HG03469 (cell line): Measurements from ENCODE around the gene NDUFAF2.
"Not testable (repeated sequence)": the region's sequence is repeated elsewhere in the genome, so short reads cannot be mapped to it uniquely, and the experiment has no call there.

ENCODE experiments used
- ATAC-seq: cut with Tn5 transposase; IDR thresholded peaks from one replicate; pipeline ENCODE4 v1.9.1; 2021; ENCODE audit warnings: mild to moderate bottlenecking, moderate library complexity, moderate number of reproducible peaks; ENCODE audit not compliant: unreplicated experiment

NDUFAF2 gene

GRCh38 chr5:61168951-61169350, 223.9 kb downstream of the NDUFAF2 start:
- no peak for ATAC-seq

GRCh38 chr5:61171479-61171878, 226.5 kb downstream of the NDUFAF2 start:
- ATAC-seq = no peak

- no peak for ATAC-seq
These were observed 231.6 kb downstream of the NDUFAF2 start for GRCh38 chr5:61176631-61177030.

GRCh38 chr5:61177070-61177469, 232.1 kb downstream of the NDUFAF2 start:
- ATAC-seq = no peak

- peak; percentile 80 for ATAC-seq
These were observed 232.7 kb downstream of the NDUFAF2 start for GRCh38 chr5:61177716-61178115.

GRCh38 chr5:61178702-61179101, 233.7 kb downstream of the NDUFAF2 start:
- ATAC-seq = no peak

- ATAC-seq = no peak
These were observed 235.9 kb downstream of the NDUFAF2 start for GRCh38 chr5:61180886-61181285.

GRCh38 chr5:61182449-61182848, 237.4 kb downstream of the NDUFAF2 start:
- ATAC-seq = no peak

- no peak for ATAC-seq
These were observed 238.5 kb downstream of the NDUFAF2 start for GRCh38 chr5:61183538-61183937.

- ATAC-seq = no peak
These were observed 239.7 kb downstream of the NDUFAF2 start for GRCh38 chr5:61184708-61185107.

- no peak for ATAC-seq
These were observed 241.6 kb downstream of the NDUFAF2 start for GRCh38 chr5:61186634-61187033.

- not testable (repeated sequence) for ATAC-seq
These were observed 242.3 kb downstream of the NDUFAF2 start for GRCh38 chr5:61187352-61187751.

- ATAC-seq = not testable (repeated sequence)
These were observed 242.8 kb downstream of the NDUFAF2 start for GRCh38 chr5:61187826-61188225.

GRCh38 chr5:61198606-61199005, 253.6 kb downstream of the NDUFAF2 start:
- no peak for ATAC-seq

GRCh38 chr5:61200582-61201155, 255.7 kb downstream of the NDUFAF2 start:
- ATAC-seq = peak; percentile 51

- ATAC-seq = peak; percentile 59
These were observed 257.2 kb downstream of the NDUFAF2 start for GRCh38 chr5:61202213-61202612.
